Measurements from ENCODE around the gene GNG12. TPM values are rescaled to one million over a fixed set of nuclear protein-coding genes. Genes with fewer than 3 reads are reported as not detected.
"Not testable (repeated sequence)": the region's sequence is repeated elsewhere in the genome, so short reads cannot be mapped to it uniquely, and the experiment has no call there.

Gene GNG12
- total RNA-seq, 1 donor from 2014 or later = 18.5 TPM

DNA sequence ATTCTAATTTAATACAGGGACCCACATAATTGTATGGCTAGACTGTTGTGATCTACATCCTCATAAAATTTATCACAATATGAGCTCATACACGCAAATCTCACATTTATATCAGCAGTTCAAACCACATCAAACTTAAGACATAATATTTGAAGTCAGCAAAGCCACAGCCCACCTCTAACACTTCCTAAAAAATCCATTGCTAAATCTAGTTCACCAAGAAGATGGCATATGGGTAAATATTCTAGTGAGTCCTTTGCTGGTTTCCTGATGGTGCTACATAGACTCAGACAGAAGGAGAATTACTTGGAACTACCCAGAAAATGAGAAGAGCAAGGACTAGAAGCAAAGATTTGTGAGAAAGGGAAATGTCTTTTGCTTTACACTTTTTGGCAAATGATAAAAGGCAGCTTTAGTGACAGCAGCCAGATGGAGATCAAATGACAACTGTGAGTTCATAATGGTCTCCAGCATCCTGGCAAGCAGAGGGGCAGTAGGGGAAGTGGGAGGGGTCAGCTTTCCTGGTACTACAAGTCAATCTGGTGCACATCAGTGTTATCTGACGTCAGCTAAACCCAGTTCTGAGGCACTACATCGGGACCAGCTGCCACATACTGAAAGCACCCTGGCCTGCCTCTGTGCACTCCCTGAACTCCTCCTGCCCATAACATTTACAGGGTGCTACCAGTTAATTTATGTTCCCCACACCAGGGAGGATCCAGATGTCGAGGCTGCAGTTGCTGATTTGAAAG, 158.8 kb downstream of the GNG12 start:
- Mint-ChIP-seq H3K4me1 (peaks cover 8% of the 10 kb centered on the region), H3K4me3 (no peak overlapping the region), H3K36me3 (ENCODE audit: low read depth) (no peaks in the 10 kb centered on the region), H3K27ac (ENCODE audit: unreplicated experiment) (no peak overlapping the region), H3K27me3 (ENCODE audit: low read depth) (peaks cover 6% of the 10 kb centered on the region), H3K9me3 (no peaks in the 10 kb centered on the region)
- DNase-seq (ENCODE audit: low read depth, low spot score) = no peak
- TF ChIP-seq, protein P1, sequence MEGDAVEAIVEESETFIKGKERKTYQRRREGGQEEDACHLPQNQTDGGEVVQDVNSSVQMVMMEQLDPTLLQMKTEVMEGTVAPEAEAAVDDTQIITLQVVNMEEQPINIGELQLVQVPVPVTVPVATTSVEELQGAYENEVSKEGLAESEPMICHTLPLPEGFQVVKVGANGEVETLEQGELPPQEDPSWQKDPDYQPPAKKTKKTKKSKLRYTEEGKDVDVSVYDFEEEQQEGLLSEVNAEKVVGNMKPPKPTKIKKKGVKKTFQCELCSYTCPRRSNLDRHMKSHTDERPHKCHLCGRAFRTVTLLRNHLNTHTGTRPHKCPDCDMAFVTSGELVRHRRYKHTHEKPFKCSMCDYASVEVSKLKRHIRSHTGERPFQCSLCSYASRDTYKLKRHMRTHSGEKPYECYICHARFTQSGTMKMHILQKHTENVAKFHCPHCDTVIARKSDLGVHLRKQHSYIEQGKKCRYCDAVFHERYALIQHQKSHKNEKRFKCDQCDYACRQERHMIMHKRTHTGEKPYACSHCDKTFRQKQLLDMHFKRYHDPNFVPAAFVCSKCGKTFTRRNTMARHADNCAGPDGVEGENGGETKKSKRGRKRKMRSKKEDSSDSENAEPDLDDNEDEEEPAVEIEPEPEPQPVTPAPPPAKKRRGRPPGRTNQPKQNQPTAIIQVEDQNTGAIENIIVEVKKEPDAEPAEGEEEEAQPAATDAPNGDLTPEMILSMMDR (conservative IDR thresholded peaks at IDR 0.05) = no peak

DNA sequence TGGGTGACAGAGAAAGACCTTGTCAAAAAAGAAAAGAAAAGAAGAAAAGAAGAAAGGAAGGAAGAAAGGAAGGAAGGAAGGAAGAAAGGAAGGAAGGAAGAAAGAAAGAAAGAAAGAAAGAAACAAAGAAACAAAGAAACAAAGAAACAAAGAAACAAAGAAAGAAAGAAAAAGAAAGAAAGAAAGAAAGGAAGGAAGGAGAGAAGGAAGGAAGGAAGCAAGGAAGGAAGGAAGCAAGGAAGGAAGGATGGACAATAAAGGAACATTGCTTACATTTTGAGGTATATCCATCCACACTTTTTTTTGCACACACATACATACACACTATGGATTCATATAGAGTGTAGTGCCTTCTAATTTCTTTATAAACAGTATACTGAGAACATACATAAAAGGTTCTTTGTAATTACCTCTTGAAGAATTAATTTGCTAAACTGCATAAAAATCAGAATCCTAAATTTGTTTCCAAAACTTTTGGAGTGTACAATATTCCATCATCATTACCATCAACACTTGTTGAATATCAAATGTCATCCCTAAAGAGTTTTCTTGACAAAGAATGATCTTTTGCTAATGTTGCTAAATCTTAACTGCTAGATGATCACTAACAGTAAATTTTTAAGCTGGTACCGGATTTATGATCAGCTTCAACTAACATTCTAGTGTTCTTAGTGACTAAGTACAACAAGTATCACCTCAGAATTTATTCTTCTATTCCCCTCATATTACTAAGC, 159.6 kb downstream of the GNG12 start:
- Mint-ChIP-seq H3K36me3 (ENCODE audit: low read depth) (no peaks in the 10 kb centered on the region), H3K27me3 (ENCODE audit: low read depth) (peaks cover 6% of the 10 kb centered on the region), H3K27ac (ENCODE audit: unreplicated experiment) (no peak overlapping the region), H3K9me3 (no peaks in the 10 kb centered on the region), H3K4me1 (peaks cover 8% of the 10 kb centered on the region), H3K4me3 (no peak overlapping the region)
- TF ChIP-seq, protein P1 (conservative IDR thresholded peaks at IDR 0.05) = no peak
- DNase-seq (ENCODE audit: low read depth, low spot score) = no peak

DNA sequence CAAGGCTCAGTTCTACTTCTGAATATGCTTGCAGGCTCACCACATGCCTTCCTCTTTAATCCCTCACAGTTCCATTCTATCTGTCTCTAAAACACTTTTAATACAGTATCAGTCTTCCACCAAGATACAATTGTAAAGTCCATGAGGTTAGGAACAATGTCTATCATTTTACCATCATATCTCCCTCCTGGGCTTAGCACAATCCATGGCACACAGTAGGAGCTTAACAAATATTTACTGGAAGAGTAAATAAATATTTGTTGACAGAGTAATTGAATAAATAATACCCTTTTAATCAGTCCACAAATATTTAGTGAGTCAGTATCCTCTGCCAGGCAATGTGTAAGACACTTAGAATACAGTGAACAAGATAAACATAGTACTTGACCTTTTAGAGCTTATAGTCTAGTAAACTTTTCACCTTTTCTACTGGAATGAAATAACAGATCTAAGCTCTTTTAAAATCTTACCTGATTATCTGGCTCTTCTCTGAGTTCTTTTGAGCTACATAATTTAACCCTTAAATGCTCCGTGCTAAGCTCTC, 160.9 kb downstream of the GNG12 start:
- Mint-ChIP-seq H3K27ac (ENCODE audit: unreplicated experiment) (no peak overlapping the region), H3K27me3 (ENCODE audit: low read depth) (peaks cover 6% of the 10 kb centered on the region), H3K36me3 (ENCODE audit: low read depth) (no peaks in the 10 kb centered on the region), H3K4me3 (no peak overlapping the region), H3K9me3 (no peaks in the 10 kb centered on the region), H3K4me1 (peaks cover 8% of the 10 kb centered on the region)
- no peak for DNase-seq (ENCODE audit: low read depth, low spot score)
- TF ChIP-seq, protein P1 (conservative IDR thresholded peaks at IDR 0.05) = no peak

DNA sequence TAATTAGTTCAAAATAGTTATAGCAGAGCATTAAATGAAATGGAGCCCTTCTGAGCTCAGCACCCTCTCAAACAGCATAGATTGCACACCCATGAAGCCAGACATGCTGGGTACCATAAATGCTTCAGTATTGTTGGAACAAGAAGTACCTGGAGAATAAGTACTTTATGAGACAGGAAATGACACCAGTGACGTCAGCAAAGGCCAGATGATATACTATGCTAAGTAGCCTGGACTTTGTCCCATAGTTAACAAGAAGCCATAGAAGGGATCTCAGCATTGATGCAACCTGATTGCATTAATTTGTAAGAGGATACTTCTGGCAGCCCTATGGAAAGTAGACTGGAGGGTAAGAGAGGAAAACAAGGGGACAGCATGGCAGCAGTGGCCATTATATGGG, 164.6 kb downstream of the GNG12 start:
- Mint-ChIP-seq H3K27me3 (ENCODE audit: low read depth) (peaks cover 6% of the 10 kb centered on the region), H3K4me1 (peaks cover 4% of the 10 kb centered on the region), H3K9me3 (peaks cover 2% of the 10 kb centered on the region), H3K4me3 (no peak overlapping the region), H3K36me3 (ENCODE audit: low read depth) (no peaks in the 10 kb centered on the region), H3K27ac (ENCODE audit: unreplicated experiment) (no peak overlapping the region)
- TF ChIP-seq, protein P1 (conservative IDR thresholded peaks at IDR 0.05) = no peak
- no peak for DNase-seq (ENCODE audit: low read depth, low spot score)

DNA sequence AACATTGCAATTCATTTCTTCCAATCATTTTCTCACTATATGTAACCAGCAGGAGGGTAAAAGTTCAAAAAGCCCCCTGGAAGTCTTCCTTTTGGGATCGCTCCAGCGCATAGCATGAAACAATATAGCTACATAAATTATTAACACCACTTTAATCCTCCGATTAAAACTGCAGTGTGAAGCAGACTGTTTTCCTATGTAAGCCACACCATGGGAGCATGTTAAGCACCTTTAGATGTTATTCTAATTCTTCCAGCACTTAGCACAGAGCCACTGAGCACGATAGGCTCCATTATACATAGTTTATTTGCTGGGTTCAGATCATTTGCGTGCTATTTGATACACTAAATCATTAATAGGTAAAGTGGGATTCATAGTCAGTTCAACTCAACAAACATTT, 166.6 kb downstream of the GNG12 start:
- Mint-ChIP-seq H3K4me3 (no peak overlapping the region), H3K36me3 (ENCODE audit: low read depth) (no peaks in the 10 kb centered on the region), H3K27ac (ENCODE audit: unreplicated experiment) (no peak overlapping the region), H3K27me3 (ENCODE audit: low read depth) (peaks cover 6% of the 10 kb centered on the region), H3K9me3 (peaks cover 2% of the 10 kb centered on the region), H3K4me1 (peaks cover 4% of the 10 kb centered on the region)
- DNase-seq (ENCODE audit: low read depth, low spot score) = no peak
- TF ChIP-seq, protein P1 (conservative IDR thresholded peaks at IDR 0.05) = no peak

DNA sequence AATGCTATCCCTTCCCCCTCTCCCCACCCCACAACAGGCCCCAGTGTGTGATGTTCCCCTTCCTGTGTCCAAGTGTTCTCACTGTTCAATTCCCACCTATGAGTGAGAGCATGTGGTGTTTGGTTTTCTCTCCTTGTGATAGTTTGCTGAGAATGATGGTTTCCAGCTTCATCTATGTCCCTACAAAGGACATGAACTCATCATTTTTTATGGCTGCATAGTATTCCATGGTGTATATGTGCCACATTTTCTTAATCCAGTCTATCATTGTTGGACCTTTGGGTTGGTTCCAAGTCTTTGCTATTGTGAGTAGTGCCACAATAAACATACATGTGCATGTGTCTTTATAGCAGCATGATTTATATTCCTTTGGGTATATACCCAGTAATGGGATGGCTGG, 168.0 kb downstream of the GNG12 start:
- H3K4me1 Mint-ChIP-seq; H3K27me3 Mint-ChIP-seq (ENCODE audit: low read depth); H3K4me3 Mint-ChIP-seq; H3K27ac Mint-ChIP-seq (ENCODE audit: unreplicated experiment); DNase-seq (ENCODE audit: low read depth, low spot score); H3K9me3 Mint-ChIP-seq; H3K36me3 Mint-ChIP-seq (ENCODE audit: low read depth): not testable (repeated sequence)

All from neural crest cell (in vitro differentiated cells).